Measurements from ENCODE around the gene DACH1. TPM values are rescaled to one million over a fixed set of nuclear protein-coding genes. Genes with fewer than 3 reads are reported as not detected.
"Not testable (repeated sequence)": the region's sequence is repeated elsewhere in the genome, so short reads cannot be mapped to it uniquely, and the experiment has no call there.

The DACH1 gene
- total RNA-seq (ENCODE audit: low replicate concordance), result 0.08 and 0.09 TPM in 2 replicates

DNA sequence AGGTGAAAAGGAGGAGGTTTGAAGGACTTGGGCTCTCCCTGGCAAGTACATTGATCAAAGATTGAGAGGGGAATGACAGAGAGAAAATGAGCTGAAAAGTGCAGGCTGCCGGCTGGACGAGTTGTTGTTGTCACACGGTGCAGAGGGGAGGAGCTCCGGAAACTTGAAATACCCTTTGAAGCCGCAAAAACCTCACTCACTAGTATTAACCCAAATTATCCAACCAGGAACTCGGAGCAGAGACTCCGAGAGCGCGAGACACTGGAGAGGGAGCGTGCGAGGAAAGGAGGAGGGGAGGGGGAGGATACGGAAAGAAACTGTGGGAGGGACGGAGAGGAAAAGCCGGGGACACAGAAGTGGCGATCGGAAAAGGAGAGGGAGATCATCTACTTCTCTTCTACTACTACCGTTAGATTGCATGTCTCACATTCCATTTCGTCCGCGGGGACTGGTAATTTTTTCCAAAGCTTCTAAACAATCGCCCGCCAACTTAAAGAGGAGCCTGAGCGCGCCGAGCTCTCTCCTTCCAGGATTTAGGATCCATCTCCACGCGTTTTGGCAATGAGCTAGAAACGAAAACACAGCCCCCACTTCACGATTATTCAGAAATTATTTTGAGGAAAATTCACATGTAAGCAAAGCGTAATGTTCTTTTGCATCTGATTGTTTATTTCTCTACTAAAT lies at the start of gene DACH1:
TSS of gene DACH1 (minus strand) at position 74 of the 684 bp plus-strand sequence.
- peak; percentile 8 for DNase-seq (ENCODE audit: low read depth)
- H3K4me3 ChIP-seq (ENCODE audit: low read depth, low read length), result peak within 1 kb of the TSS; percentile 53
- TF ChIP-seq, protein P1, sequence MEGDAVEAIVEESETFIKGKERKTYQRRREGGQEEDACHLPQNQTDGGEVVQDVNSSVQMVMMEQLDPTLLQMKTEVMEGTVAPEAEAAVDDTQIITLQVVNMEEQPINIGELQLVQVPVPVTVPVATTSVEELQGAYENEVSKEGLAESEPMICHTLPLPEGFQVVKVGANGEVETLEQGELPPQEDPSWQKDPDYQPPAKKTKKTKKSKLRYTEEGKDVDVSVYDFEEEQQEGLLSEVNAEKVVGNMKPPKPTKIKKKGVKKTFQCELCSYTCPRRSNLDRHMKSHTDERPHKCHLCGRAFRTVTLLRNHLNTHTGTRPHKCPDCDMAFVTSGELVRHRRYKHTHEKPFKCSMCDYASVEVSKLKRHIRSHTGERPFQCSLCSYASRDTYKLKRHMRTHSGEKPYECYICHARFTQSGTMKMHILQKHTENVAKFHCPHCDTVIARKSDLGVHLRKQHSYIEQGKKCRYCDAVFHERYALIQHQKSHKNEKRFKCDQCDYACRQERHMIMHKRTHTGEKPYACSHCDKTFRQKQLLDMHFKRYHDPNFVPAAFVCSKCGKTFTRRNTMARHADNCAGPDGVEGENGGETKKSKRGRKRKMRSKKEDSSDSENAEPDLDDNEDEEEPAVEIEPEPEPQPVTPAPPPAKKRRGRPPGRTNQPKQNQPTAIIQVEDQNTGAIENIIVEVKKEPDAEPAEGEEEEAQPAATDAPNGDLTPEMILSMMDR (IDR thresholded peaks at IDR 0.05; ENCODE audit: insufficient read depth, low read length), result no peak

DNA sequence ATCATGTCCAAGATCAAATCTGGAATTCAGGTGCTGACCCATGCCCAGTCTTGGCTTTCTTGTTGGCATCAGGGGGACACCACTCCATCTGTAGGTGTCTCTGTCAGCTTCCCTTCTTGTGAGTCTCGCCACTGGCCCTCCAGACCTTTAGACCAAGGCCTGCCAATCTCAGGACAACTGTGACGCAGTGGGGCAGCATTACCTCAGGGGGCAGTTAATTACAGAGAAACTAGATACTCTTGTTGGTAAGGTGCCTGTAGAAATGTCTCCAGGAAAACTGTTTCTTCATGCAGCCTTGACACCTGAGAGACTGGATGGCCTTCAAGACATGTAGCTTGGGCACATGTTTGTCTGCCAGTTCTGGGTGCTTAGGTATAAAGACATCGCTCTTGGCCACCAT lies 46.7 kb upstream of the DACH1 start:
- TF ChIP-seq, protein P1 (IDR thresholded peaks at IDR 0.05; ENCODE audit: insufficient read depth, low read length), result no peak
- no peak overlapping the region for H3K4me3 ChIP-seq (ENCODE audit: low read depth, low read length)
- DNase-seq (ENCODE audit: low read depth), result no peak

DNA sequence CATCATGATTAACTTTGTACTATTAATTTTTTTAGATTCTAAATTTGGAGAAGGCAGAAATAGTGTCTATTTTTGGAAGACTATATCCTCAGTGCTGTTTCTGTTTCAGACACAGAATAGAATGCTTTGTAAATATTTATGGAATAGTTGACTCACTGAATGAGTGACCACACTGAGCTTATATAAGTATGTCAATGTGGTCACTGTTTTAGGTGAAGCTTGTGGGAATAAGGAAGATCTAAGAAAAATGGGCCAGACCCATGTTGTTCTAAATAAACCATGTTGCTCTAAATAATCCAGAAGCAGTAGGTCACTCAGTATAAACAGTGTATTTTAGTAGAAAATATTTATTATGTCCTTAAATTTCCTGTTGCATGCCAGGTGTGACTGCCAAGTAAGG lies 45.5 kb upstream of the DACH1 start:
- DNase-seq (ENCODE audit: low read depth), result no peak
- TF ChIP-seq, protein P1 (IDR thresholded peaks at IDR 0.05; ENCODE audit: insufficient read depth, low read length), result no peak
- H3K4me3 ChIP-seq (ENCODE audit: low read depth, low read length), result no peak overlapping the region

DNA sequence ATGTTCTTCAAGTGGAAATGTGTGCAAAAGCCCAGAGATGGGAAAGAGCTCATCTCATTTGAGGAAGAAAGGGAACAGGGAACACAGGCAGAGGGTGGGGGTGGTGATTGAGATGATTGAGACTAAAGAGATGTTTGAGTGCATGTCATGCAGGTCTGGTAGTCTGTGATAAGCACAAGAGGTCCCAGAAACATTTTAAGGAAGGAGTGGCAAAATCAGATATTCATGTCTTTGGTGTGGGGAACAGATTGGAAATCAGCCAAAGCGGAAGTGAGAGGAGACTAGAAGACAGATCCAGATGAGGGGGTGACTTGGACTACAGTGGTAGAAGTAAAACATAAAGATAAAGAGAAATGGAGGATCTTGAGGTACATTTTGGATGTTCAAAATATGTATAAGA lies 39.4 kb upstream of the DACH1 start:
- DNase-seq (ENCODE audit: low read depth), result no peak
- H3K4me3 ChIP-seq (ENCODE audit: low read depth, low read length), result no peak overlapping the region
- TF ChIP-seq, protein P1 (IDR thresholded peaks at IDR 0.05; ENCODE audit: insufficient read depth, low read length), result no peak

DNA sequence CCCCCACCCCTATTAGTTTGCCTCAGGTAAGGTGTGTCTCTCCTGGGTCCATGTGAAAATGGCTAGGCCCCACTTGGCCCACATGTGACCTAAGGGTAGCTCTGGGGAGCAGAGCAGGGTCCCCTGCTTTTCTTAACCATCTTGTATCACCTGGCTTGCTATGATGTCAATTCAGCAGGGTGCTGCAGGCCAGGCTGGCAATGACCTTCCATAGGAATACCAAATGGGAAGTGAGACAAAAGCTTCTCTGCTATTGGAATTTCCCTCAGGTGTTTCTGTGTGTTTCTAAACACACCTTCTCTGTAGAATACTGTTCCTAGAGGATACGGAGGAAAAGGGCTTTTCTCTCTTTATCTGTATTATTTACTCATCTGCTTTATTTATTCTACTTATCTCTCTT lies 35.7 kb upstream of the DACH1 start:
- TF ChIP-seq, protein P1 (IDR thresholded peaks at IDR 0.05; ENCODE audit: insufficient read depth, low read length), result no peak
- H3K4me3 ChIP-seq (ENCODE audit: low read depth, low read length), result no peak overlapping the region
- DNase-seq (ENCODE audit: low read depth), result no peak

DNA sequence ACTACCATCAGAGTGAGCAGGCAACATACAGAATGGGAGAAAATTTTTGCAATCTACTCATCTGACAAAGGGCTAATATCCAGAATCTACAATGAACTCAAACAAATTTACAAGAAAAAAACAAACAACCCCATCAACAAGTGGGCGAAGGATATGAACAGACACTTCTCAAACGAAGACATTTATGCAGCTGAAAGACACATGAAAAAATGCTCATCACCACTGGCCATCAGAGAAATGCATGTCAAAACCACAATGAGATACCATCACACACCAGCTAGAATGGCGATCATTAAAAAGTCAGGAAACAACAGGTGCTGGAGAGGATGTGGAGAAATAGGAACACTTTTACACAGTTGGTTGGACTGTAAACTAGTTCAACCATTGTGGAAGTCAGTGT lies 26.5 kb upstream of the DACH1 start:
- H3K4me3 ChIP-seq (ENCODE audit: low read depth, low read length); DNase-seq (ENCODE audit: low read depth): not testable (repeated sequence)

DNA sequence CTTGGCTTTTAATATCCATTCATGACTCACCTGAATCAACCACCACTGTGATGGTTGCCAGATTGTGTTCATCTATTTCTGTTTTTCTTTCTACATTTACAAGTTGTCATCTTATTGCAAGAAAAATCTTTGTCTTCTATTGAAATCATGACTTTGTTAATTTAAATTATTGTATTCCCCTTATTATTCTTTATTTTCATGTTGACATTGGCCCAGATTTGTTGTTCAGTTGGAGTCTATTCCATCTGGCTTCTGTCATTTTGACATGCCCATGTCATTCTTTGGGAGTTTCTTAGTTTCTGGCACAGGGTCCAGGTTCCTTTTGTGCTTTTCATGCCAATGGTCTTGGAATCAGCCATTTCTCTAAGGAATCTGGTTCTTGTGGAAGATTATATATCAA lies 19.9 kb upstream of the DACH1 start:
- TF ChIP-seq, protein P1 (IDR thresholded peaks at IDR 0.05; ENCODE audit: insufficient read depth, low read length), result no peak
- DNase-seq (ENCODE audit: low read depth), result no peak
- no peak overlapping the region for H3K4me3 ChIP-seq (ENCODE audit: low read depth, low read length)
